ENCODE results near the gene DNAH17. TPM values are rescaled to one million over a fixed set of nuclear protein-coding genes. Genes with fewer than 3 reads are reported as not detected.

DNAH17 gene
- total and polyA plus RNA-seq, 2 donors: 0.28 to 0.30 TPM

DNA sequence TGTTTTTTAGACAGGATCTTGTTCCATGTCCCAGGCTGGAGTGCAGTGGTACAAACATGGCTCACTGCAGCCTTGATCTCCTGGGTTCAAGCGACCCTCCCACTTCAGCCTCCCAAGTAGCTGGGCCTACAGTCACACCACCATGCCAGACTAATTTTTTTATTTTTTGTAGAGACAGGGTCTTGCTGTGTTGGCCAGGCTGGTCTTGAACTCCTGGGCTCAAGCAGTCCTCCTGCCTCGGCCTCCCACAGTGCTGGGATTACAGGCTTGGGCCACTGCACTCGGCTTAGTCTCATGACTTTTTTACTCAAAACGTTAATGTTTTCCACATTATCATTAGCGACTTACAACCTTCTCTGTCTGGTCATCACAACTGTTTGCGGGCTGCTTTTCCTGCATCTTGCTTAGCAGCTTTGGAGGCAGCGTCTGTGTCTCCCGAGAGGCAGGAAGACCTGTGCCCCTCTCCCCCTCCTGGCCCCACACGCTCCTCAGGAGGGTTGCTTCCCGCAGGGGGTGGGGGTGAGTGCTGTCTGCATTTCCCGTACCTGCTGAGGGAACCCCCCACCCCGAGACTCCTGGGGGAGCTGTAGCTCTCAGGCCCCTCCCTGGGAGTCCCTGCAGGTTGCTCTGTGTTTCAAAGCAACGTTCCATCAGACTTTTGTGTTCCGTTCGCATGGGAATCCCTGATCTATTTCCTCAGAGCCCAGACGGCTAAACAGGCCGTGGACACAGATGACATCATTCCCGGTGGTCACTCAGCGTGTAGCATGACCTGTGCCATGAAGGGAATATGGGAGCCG, 146.1 kb downstream of the DNAH17 start:
- peaks cover 28 to 35% of the 10 kb centered on the region in 2 donors for H3K36me3 ChIP-seq (ENCODE audit: control insufficient read depth in 2 of 2, insufficient read depth in 2 of 2, low read length in 1 of 2)
- WGBS: 59% methylated on average over 20 of the region's 20 CpGs
- no peaks in the 10 kb centered on the region for H3K9me3 ChIP-seq (ENCODE audit: control insufficient read depth in 2 of 2, insufficient read depth in 1 of 2, low read length in 1 of 2)
- peaks cover 0 to 5% of the 10 kb centered on the region in 2 donors for H3K4me1 ChIP-seq (ENCODE audit: control insufficient read depth in 2 of 2, insufficient read depth in 2 of 2, low read length in 2 of 2)
- no peak for DNase-seq (ENCODE audit: low read depth in 6 of 9, low spot score in 9 of 9)
- H3K4me3 ChIP-seq (ENCODE audit: low read length in 2 of 2): no peak overlapping the region
- H3K27me3 ChIP-seq (ENCODE audit: control insufficient read depth in 2 of 2, insufficient read depth in 1 of 2, low read length in 1 of 2): peaks cover 0 to 2% of the 10 kb centered on the region in 2 donors
- H3K27ac ChIP-seq (ENCODE audit: low read depth in 1 of 2, low read length in 1 of 2): no peak overlapping the region

DNA sequence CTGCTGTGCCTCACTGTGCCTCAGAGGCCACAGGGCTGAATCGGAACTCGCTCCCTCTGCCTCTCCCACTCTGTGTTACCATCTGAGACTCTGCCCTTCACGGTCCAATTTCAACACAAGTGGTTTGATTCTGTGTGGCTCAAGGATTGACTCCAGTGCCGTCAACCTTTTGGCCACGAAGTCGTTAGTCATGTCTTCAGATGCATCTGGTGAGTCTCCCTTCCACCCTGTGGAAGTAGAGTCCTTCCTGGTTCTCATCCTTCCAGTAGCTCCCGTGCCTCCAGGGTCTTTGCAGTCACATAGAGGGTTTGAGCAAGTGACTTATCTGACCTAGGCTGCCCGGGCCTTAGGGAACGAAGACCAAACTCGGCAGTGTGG, 147.6 kb downstream of the DNAH17 start:
- WGBS: 88% methylated on average over 10 of the region's 10 CpGs
- no peak for DNase-seq (ENCODE audit: low read depth in 6 of 9, low spot score in 9 of 9)
- no peak overlapping the region for H3K27ac ChIP-seq (ENCODE audit: low read depth in 1 of 2, low read length in 1 of 2)

DNA sequence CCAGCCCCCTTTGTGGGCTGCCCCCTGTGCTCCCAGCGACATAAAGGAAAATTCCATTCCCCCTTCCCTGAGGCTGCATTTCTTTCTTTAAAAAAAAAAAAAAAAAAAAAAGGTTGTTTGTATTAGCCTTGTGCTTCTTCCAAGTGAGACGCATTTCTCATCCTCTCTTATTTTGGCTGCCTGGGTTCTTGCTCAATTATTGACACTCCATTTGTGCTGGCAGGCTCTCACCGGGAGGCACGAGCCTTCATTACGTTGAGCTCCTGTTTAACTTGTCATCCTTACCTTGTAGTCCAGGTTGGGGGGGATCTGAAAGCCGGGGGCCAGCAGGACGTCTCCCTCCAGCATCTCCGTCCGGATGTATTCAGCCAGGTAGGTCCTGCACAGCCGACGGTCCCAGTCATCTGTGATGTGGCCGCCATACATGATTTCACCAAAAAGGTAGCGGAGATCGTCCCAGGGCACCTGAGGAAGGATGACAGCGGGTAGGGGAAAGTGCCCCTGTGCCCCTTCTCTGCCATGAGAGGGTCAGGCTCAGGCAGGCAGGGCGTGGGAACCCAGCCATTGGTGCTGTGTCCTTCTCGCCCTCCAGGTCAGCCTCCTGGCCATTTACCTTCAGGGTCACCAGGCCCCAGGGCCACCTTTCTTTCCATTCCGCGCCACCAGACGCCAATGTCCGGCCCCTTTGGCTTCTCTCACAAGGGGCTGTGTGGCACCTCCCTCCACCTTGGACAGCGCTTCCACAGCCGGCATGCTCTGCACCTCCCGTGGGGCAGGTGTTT, 148.2 kb downstream of the DNAH17 start:
- H3K9me3 ChIP-seq (ENCODE audit: control insufficient read depth in 2 of 2, insufficient read depth in 1 of 2, low read length in 1 of 2): no peaks in the 10 kb centered on the region
- DNase-seq (ENCODE audit: low read depth in 6 of 9, low spot score in 9 of 9): no peak
- H3K4me1 ChIP-seq (ENCODE audit: control insufficient read depth in 2 of 2, insufficient read depth in 2 of 2, low read length in 2 of 2): peaks cover 0 to 10% of the 10 kb centered on the region in 2 donors

More for the DNA sequence above, 147.6 kb downstream of the DNAH17 start:
- Histone ChIP-seq H3K4me3 (ENCODE audit: low read length in 2 of 2) (no peak overlapping the region), H3K27me3 (ENCODE audit: control insufficient read depth in 2 of 2, insufficient read depth in 1 of 2, low read length in 1 of 2) (peaks cover 0 to 2% of the 10 kb centered on the region in 2 donors), H3K36me3 (ENCODE audit: control insufficient read depth in 2 of 2, insufficient read depth in 2 of 2, low read length in 1 of 2) (peaks cover 41 to 48% of the 10 kb centered on the region in 2 donors), H3K4me1 (ENCODE audit: control insufficient read depth in 2 of 2, insufficient read depth in 2 of 2, low read length in 2 of 2) (peaks cover 0 to 7% of the 10 kb centered on the region in 2 donors), H3K9me3 (ENCODE audit: control insufficient read depth in 2 of 2, insufficient read depth in 1 of 2, low read length in 1 of 2) (no peaks in the 10 kb centered on the region)

DNA sequence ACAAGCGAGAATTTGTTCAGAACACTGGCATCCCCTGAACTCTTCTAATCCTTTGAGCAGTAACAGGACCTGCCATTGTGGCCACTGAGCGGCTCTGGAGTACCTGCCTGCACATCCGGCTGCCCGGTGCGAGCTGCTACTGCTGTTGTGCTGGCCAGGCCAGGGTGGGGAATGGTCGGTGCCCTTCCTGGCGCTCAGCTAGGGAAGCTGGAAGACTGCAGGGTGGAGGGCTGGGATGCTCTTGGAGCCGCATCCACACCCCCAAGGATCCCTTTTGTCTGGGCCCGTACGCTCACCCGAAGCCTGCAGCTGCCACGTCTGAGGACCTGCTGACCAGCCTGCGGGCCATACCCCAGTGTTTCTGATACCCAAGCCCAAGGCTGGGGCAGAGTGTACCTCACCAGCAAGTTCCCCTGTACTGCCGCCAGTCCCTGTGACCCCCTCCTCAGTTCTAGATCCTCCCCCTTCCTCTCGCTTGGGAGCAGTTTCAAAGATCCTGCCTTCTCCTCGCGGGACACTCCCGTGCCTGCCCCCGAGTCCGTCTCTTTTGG, 149.1 kb downstream of the DNAH17 start:
- Histone ChIP-seq H3K4me3 (ENCODE audit: low read length in 2 of 2) (no peak overlapping the region), H3K36me3 (ENCODE audit: control insufficient read depth in 2 of 2, insufficient read depth in 2 of 2, low read length in 1 of 2) (peaks cover 56 to 62% of the 10 kb centered on the region in 2 donors), H3K27me3 (ENCODE audit: control insufficient read depth in 2 of 2, insufficient read depth in 1 of 2, low read length in 1 of 2) (peaks cover 0 to 1% of the 10 kb centered on the region in 2 donors), H3K4me1 (ENCODE audit: control insufficient read depth in 2 of 2, insufficient read depth in 2 of 2, low read length in 2 of 2) (peaks cover 0 to 12% of the 10 kb centered on the region in 2 donors), H3K27ac (ENCODE audit: low read depth in 1 of 2, low read length in 1 of 2) (no peak overlapping the region), H3K9me3 (ENCODE audit: control insufficient read depth in 2 of 2, insufficient read depth in 1 of 2, low read length in 1 of 2) (no peaks in the 10 kb centered on the region)
- WGBS: 96% methylated on average over 20 of the region's 20 CpGs
- DNase-seq (ENCODE audit: low read depth in 6 of 9, low spot score in 9 of 9): no peak

More for the DNA sequence above, 148.2 kb downstream of the DNAH17 start:
- no peak overlapping the region for H3K4me3 ChIP-seq (ENCODE audit: low read length in 2 of 2)
- peaks cover 0 to 2% of the 10 kb centered on the region in 2 donors for H3K27me3 ChIP-seq (ENCODE audit: control insufficient read depth in 2 of 2, insufficient read depth in 1 of 2, low read length in 1 of 2)
- WGBS: 97% methylated on average over 24 of the region's 24 CpGs
- H3K36me3 ChIP-seq (ENCODE audit: control insufficient read depth in 2 of 2, insufficient read depth in 2 of 2, low read length in 1 of 2): peaks cover 47 to 52% of the 10 kb centered on the region in 2 donors
- no peak overlapping the region for H3K27ac ChIP-seq (ENCODE audit: low read depth in 1 of 2, low read length in 1 of 2)

DNA sequence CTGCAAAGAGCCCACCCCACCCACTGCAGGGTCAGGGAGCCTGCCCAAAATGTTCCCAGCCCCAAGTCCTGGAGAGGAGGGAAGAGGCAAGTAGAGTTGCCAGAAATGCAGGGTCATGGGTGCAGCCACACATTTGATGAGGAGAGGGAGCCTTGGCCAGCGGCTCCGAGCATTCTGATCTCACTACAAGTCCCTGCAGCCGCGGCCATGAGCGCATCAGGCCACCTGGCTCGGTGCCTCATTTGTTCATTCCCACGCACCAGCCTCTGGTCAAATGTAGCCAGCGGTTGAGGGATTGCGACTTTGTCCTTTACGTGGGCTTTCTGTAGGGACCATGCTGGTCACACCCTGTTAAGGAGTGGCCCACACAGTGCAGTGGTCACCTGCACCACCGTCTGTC, 150.1 kb downstream of the DNAH17 start:
- Histone ChIP-seq H3K27me3 (ENCODE audit: control insufficient read depth in 2 of 2, insufficient read depth in 1 of 2, low read length in 1 of 2) (no peaks in the 10 kb centered on the region), H3K27ac (ENCODE audit: low read depth in 1 of 2, low read length in 1 of 2) (no peak overlapping the region), H3K4me1 (ENCODE audit: control insufficient read depth in 2 of 2, insufficient read depth in 2 of 2, low read length in 2 of 2) (peaks cover 0 to 12% of the 10 kb centered on the region in 2 donors), H3K36me3 (ENCODE audit: control insufficient read depth in 2 of 2, insufficient read depth in 2 of 2, low read length in 1 of 2) (peaks cover 66 to 70% of the 10 kb centered on the region in 2 donors), H3K9me3 (ENCODE audit: control insufficient read depth in 2 of 2, insufficient read depth in 1 of 2, low read length in 1 of 2) (no peaks in the 10 kb centered on the region), H3K4me3 (ENCODE audit: low read length in 2 of 2) (no peak overlapping the region)
- 98% methylated on average over 11 of the region's 11 CpGs for WGBS
- no peak for DNase-seq (ENCODE audit: low read depth in 6 of 9, low spot score in 9 of 9)

DNA sequence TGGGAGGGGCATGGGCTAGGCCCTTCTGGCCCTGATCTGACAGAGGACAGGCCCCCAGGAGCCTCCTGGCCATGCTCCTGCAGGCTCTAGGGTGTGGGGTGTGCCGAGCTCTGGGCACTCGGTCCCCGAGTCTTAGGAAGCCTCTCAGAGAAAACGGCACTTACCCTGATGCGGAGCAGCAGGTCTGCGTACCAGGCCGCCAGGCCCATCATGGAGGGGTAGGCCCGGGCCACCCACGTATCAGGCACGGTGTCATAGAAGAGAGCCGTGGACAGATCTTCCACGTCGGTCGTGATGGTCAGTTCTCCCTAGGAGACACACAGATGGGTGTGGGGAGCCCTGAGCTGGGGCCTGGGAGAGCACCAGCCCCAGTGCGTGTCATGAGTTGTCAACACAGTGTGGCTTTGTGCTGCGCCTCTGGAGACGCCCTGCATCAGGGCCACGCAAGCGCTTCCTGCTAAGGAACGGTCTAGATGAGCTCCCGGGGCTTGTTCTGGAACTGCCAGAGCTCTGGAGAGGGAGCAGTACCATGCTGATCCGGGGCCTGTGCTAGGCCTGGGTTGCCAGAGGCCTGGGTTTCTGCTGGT, 150.8 kb downstream of the DNAH17 start:
- Histone ChIP-seq H3K4me3 (ENCODE audit: low read length in 2 of 2) (no peak overlapping the region), H3K4me1 (ENCODE audit: control insufficient read depth in 2 of 2, insufficient read depth in 2 of 2, low read length in 2 of 2) (peaks cover 0 to 15% of the 10 kb centered on the region in 2 donors), H3K9me3 (ENCODE audit: control insufficient read depth in 2 of 2, insufficient read depth in 1 of 2, low read length in 1 of 2) (no peaks in the 10 kb centered on the region), H3K27ac (ENCODE audit: low read depth in 1 of 2, low read length in 1 of 2) (no peak overlapping the region), H3K36me3 (ENCODE audit: control insufficient read depth in 2 of 2, insufficient read depth in 2 of 2, low read length in 1 of 2) (peaks cover 70 to 77% of the 10 kb centered on the region in 2 donors), H3K27me3 (ENCODE audit: control insufficient read depth in 2 of 2, insufficient read depth in 1 of 2, low read length in 1 of 2) (no peaks in the 10 kb centered on the region)
- 98% methylated on average over 22 of the region's 22 CpGs for WGBS
- no peak for DNase-seq (ENCODE audit: low read depth in 6 of 9, low spot score in 9 of 9)

DNA sequence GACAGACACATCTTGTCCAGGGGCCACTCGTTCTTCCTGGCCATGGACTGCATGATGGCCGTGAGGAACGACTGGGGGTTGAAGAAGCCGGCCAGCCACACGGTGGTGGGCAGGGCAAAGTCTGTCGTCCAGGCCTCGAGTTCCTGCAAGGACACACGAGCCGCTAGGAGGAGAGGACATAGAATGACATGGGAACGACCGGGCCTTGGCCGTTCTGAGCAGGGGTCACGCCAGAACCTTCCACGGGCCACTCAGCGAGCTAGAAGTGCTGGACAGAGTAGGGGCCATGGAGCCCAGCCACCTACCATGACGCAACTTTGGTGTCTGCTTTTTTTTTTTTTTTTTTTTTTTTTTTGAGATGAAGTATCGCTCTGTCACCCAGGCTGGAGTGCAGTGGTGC, 151.8 kb downstream of the DNAH17 start:
- no peak for DNase-seq (ENCODE audit: low read depth in 6 of 9, low spot score in 9 of 9)
- no peak overlapping the region for H3K4me3 ChIP-seq (ENCODE audit: low read length in 2 of 2)
- peaks cover 0 to 10% of the 10 kb centered on the region in 2 donors for H3K4me1 ChIP-seq (ENCODE audit: control insufficient read depth in 2 of 2, insufficient read depth in 2 of 2, low read length in 2 of 2)
- H3K27ac ChIP-seq (ENCODE audit: low read depth in 1 of 2, low read length in 1 of 2): no peak overlapping the region
- H3K9me3 ChIP-seq (ENCODE audit: control insufficient read depth in 2 of 2, insufficient read depth in 1 of 2, low read length in 1 of 2): no peaks in the 10 kb centered on the region
- WGBS: 97% methylated on average over 17 of the region's 17 CpGs
- H3K36me3 ChIP-seq (ENCODE audit: control insufficient read depth in 2 of 2, insufficient read depth in 2 of 2, low read length in 1 of 2): peaks cover 75 to 87% of the 10 kb centered on the region in 2 donors
- no peaks in the 10 kb centered on the region for H3K27me3 ChIP-seq (ENCODE audit: control insufficient read depth in 2 of 2, insufficient read depth in 1 of 2, low read length in 1 of 2)

DNA sequence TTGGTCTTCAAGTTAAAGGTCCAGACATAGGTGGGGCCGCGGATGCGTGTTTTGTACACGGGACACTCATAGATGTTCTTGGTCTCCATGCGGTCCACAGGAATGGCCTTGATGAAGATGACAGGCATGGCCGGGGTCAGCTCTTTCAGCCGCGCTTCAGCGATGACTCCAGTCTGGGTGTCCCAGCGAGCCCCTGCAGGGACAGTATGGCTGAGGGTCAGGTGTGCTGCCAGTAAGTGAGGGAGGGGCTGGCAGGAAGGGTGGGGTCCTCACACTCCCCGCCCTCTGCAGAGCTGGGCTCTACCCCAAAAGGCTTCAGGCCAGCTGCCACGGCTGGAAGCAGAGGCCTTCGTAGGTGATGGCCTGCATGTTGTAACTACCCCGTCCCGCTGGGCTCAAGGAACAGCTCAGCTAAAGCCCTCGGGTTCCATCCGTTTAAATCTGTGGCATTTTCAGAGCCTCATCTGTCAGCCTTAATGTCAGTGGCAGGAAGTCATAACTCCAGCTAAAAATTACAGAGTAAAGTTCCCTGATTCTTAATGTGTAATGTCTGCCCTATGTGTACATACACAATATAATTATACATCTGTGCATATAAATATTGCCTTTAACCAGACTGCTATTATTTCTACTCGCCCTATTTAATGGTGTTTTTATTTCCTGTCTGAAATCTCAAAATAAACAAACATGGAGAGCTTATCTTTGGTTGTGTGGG, 153.1 kb downstream of the DNAH17 start:
- no peak for DNase-seq (ENCODE audit: low read depth in 6 of 9, low spot score in 9 of 9)
- H3K27me3 ChIP-seq (ENCODE audit: control insufficient read depth in 2 of 2, insufficient read depth in 1 of 2, low read length in 1 of 2): no peaks in the 10 kb centered on the region
- H3K36me3 ChIP-seq (ENCODE audit: control insufficient read depth in 2 of 2, insufficient read depth in 2 of 2, low read length in 1 of 2): peaks cover 79 to 92% of the 10 kb centered on the region in 2 donors
- no peak overlapping the region for H3K4me3 ChIP-seq (ENCODE audit: low read length in 2 of 2)
- 91% methylated on average over 18 of the region's 18 CpGs for WGBS
- H3K27ac ChIP-seq (ENCODE audit: low read depth in 1 of 2, low read length in 1 of 2): no peak overlapping the region
- H3K9me3 ChIP-seq (ENCODE audit: control insufficient read depth in 2 of 2, insufficient read depth in 1 of 2, low read length in 1 of 2): peaks cover 0 to 2% of the 10 kb centered on the region in 2 donors
- peaks cover 0 to 16% of the 10 kb centered on the region in 2 donors for H3K4me1 ChIP-seq (ENCODE audit: control insufficient read depth in 2 of 2, insufficient read depth in 2 of 2, low read length in 2 of 2)
